Brain microvascular endothelial cell (primary cell): Measurements from ENCODE around the gene ICE2.

ENCODE experiments used
- DNase-seq: peaks from one replicate; pipeline ENCODE4 v3.0.0-alpha.2; 2020
- H3K27ac ChIP-seq: fragments of 250-450 bp; sonication (Bioruptor Pico); 2 replicates; pipeline ENCODE4 v1.5.1; 2020; ENCODE audit warnings: mild to moderate bottlenecking, moderate library complexity
- H3K27me3 ChIP-seq: fragments of 250-450 bp; sonication (Bioruptor Pico); replicated peaks from 2 replicates; pipeline ENCODE4 v1.5.1; 2020; ENCODE audit warnings: mild to moderate bottlenecking
- H3K36me3 ChIP-seq: fragments of 250-450 bp; sonication (Bioruptor Pico); replicated peaks from 2 replicates; pipeline ENCODE4 v1.5.1; 2020; ENCODE audit warnings: mild to moderate bottlenecking
- H3K4me3 ChIP-seq: 2 replicates; pipeline ENCODE4 v1.5.1; 2011; ENCODE audit warnings: low read depth, mild to moderate bottlenecking, control low read depth, low read length, moderate library complexity
- CTCF ChIP-seq: IDR thresholded peaks from 2 replicates; pipeline ENCODE4 v1.5.1; 2011; ENCODE audit warnings: low read depth, mild to moderate bottlenecking, moderate library complexity, low read length, control low read depth, inconsistent platforms; ENCODE audit errors: missing control alignments
- in situ Hi-C: cut with HindIII; loops from 2 replicates; pipeline ENCODE4 v1.10.0; 2017; ENCODE audit warnings: low sequenced_read_pairs, low pct_ligation_motif_present

The ICE2 gene

GRCh38 chr15:60382773-60383674 is 95.9 kb downstream of the ICE2 start:
- in situ Hi-C loops = no loop called here
- peak; percentile 0 for DNase-seq
- Histone ChIP-seq H3K27me3 (no peaks in the 10 kb centered on the region), H3K27ac (peak overlapping the region; percentile 93), H3K36me3 (peaks cover 83% of the 10 kb centered on the region), H3K4me3 (no peak overlapping the region)
- TF ChIP-seq CTCF = no peak

- no peaks in the 10 kb centered on the region for H3K27me3 ChIP-seq
- no peak overlapping the region for H3K4me3 ChIP-seq
- no peak for TF ChIP-seq CTCF
- H3K27ac ChIP-seq = peak overlapping the region; percentile 93
- peaks cover 85% of the 10 kb centered on the region for H3K36me3 ChIP-seq
- in situ Hi-C loops = no loop called here
- peak; percentile 17 for DNase-seq
Measured at GRCh38 chr15:60381148-60381788, 97.7 kb downstream of the ICE2 start.

GRCh38 chr15:60379525-60380274 is 99.2 kb downstream of the ICE2 start:
- Histone ChIP-seq H3K4me3 (no peak overlapping the region), H3K27me3 (no peaks in the 10 kb centered on the region), H3K36me3 (peaks cover 84% of the 10 kb centered on the region), H3K27ac (peak overlapping the region; percentile 93)
- peak; percentile 91 for DNase-seq
- in situ Hi-C loops = no loop called here
- no peak for TF ChIP-seq CTCF

DNA sequence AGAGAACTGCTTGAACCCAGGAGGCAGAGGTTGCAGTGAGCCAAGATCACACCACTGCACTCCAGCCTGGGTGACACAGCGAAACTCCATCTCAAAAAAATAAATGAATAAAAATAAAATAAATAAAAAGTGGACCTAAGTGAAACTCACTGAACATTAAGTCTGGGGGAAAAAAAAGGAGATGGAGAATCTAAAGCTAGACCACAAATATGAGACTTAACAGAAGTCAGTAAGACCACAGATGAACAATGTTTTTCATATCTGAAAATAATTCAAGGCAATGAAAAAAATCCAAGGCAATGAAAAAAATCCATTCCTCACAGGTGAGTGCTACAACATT is 99.8 kb downstream of the ICE2 start:
- no peak for DNase-seq
- Histone ChIP-seq H3K36me3 (peaks cover 82% of the 10 kb centered on the region), H3K27me3 (no peaks in the 10 kb centered on the region), H3K27ac (peak overlapping the region; percentile 93), H3K4me3 (no peak overlapping the region)
- in situ Hi-C loops = no loop called here
- TF ChIP-seq CTCF = no peak

DNA sequence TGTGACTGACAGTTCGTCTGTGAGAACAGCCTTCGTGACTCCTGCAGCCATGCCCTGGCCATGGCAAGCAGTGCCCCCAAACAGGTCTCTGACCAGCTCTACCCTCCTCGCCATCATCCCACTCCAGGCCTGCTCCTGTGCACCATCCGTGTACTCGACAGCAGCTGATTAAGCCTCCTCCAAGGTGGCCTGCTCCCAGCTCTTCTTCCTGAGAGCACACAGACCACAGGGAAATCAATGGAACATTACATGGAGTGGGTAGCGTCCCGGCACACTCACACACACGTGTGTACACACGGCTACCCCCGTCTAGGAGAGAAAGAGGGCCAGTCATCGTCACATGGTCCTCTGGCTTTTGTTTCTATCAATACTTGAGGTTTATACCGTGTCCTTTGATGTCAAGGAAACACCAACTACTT is 102.3 kb downstream of the ICE2 start:
- no peak for TF ChIP-seq CTCF
- in situ Hi-C loops = no loop called here
- no peaks in the 10 kb centered on the region for H3K27me3 ChIP-seq
- no peak overlapping the region for H3K4me3 ChIP-seq
- no peak for DNase-seq
- H3K27ac ChIP-seq = peak overlapping the region; percentile 93
- H3K36me3 ChIP-seq = peaks cover 86% of the 10 kb centered on the region
